Testis (tissue), 2 donors: ENCODE measurements around the gene NDUFB6.

ENCODE experiments used
- POLR2A ChIP-seq: fragments of 450-650 bp; IDR thresholded peaks from one replicate; pipeline ENCODE4 v1.6.1; 2017; ENCODE audit warnings: antibody characterized with exemption, mild to moderate bottlenecking, moderate library complexity
- TF ChIP-seq, protein P1 (sequence below), 3 experiments: fragments of 450-650 bp in 2 of 3; fragments of 200-600 bp in 1 of 3; sonication (generic) in 1 of 3; IDR thresholded peaks; one replicate each; pipeline ENCODE4 v1.5.1; 2016 to 2019; ENCODE audit warnings: antibody characterized with exemption in 3 of 3, mild to moderate bottlenecking in 2 of 3, moderate library complexity in 1 of 3

DNA sequence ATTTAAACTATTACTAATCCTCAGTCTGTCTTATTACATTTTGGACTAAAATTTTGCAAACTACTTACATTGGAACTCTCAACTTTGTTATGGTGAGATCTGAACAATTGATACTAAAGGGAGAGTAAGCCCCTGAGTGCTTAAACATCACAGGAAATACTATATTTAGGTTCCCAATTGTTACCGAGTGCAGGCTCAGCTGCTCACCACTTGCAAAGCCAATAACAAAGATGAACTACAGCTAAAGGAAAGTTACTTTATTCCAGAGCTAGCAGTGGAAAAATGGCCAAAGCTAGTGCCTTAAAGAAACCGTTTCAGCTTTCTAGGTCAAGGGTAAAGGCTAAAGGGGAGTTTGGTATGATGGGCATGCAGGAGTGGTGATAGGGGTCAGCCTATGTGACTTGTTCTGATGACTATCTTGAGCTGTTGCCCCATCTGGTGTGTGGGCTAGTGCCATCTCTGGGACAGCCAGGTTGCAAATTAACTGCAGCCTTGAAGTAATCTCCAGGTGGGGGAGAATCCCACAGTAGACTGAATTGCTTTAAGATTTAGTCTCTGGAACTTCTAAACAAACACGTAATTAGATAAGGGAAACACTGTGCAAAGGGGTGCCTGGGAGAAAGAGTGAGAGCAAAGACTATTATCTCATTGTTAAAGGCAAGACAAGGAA lies 7.8 kb upstream of the NDUFB6 start:
- TF ChIP-seq, protein P1, sequence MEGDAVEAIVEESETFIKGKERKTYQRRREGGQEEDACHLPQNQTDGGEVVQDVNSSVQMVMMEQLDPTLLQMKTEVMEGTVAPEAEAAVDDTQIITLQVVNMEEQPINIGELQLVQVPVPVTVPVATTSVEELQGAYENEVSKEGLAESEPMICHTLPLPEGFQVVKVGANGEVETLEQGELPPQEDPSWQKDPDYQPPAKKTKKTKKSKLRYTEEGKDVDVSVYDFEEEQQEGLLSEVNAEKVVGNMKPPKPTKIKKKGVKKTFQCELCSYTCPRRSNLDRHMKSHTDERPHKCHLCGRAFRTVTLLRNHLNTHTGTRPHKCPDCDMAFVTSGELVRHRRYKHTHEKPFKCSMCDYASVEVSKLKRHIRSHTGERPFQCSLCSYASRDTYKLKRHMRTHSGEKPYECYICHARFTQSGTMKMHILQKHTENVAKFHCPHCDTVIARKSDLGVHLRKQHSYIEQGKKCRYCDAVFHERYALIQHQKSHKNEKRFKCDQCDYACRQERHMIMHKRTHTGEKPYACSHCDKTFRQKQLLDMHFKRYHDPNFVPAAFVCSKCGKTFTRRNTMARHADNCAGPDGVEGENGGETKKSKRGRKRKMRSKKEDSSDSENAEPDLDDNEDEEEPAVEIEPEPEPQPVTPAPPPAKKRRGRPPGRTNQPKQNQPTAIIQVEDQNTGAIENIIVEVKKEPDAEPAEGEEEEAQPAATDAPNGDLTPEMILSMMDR (IDR thresholded peaks at IDR 0.05), result no peak
- TF ChIP-seq POLR2A, result no peak
